Neural cell (in vitro differentiated cells): Measurements from ENCODE around the gene DPP6. TPM values are rescaled to one million over a fixed set of nuclear protein-coding genes. Genes with fewer than 3 reads are reported as not detected.
"Not testable (repeated sequence)": the region's sequence is repeated elsewhere in the genome, so short reads cannot be mapped to it uniquely, and the experiment has no call there.

Source experiments
- H2AFZ ChIP-seq: fragments of 200-600, 300-800 bp; sonication (generic), shearing (Covaris generic); 2 replicates; pipeline ENCODE4 v1.6.0; 2014; ENCODE audit warnings: low read depth, mild to moderate bottlenecking, antibody characterized with exemption, low read length, moderate library complexity
- H3F3A ChIP-seq: fragments of 200-600 bp; shearing (Covaris generic); 2 replicates; pipeline ENCODE4 v1.6.1; 2016; ENCODE audit warnings: mild to moderate bottlenecking, moderate library complexity, mixed read lengths, antibody characterized with exemption, low read length; ENCODE audit not compliant: insufficient read depth, poor library complexity, severe bottlenecking
- H3K27ac ChIP-seq: fragments of 200-600, 300-800 bp; sonication (generic), shearing (Covaris generic); 2 replicates; pipeline ENCODE4 v1.5.1; 2014; ENCODE audit warnings: mild to moderate bottlenecking, low read length, moderate library complexity
- H3K27me3 ChIP-seq: fragments of 300-800, 200-600 bp; sonication (generic), shearing (Covaris generic); 2 replicates; pipeline ENCODE4 v1.6.0; 2014; ENCODE audit warnings: mild to moderate bottlenecking, low read depth, low read length, moderate library complexity; ENCODE audit not compliant: insufficient read depth
- H3K36me3 ChIP-seq: fragments of 300-800, 200-600 bp; sonication (generic), shearing (Covaris generic); 2 replicates; pipeline ENCODE4 v1.5.1; 2014; ENCODE audit warnings: mild to moderate bottlenecking, antibody characterized with exemption, low read length, moderate library complexity; ENCODE audit not compliant: insufficient read depth
- H3K4me2 ChIP-seq: fragments of 300-800, 200-600 bp; sonication (generic), shearing (Covaris generic); 2 replicates; pipeline ENCODE4 v1.6.0; 2014; ENCODE audit warnings: mild to moderate bottlenecking, low read length
- H3K4me3 ChIP-seq: fragments of 300-800, 200-600 bp; sonication (generic), shearing (Covaris generic); 2 replicates; pipeline ENCODE4 v1.5.1; 2014; ENCODE audit warnings: mild to moderate bottlenecking, low read length, moderate library complexity
- H3K79me2 ChIP-seq: fragments of 200-600 bp; shearing (Covaris generic); replicated peaks from 2 replicates; pipeline ENCODE4 v1.6.0; 2014; ENCODE audit warnings: mild to moderate bottlenecking, low read length, moderate library complexity; ENCODE audit not compliant: insufficient read depth
- H3K9ac ChIP-seq: fragments of 300-800, 200-600 bp; sonication (generic), shearing (Covaris generic); 2 replicates; pipeline ENCODE4 v1.6.1; 2016; ENCODE audit warnings: mild to moderate bottlenecking, low read length, mixed read lengths
- H3K9me2 ChIP-seq: fragments of 200-600 bp; shearing (Covaris generic); 2 replicates; pipeline ENCODE4 v1.6.1; 2016; ENCODE audit warnings: mild to moderate bottlenecking, low read length, mixed read lengths; ENCODE audit not compliant: insufficient read depth
- H3K9me3 ChIP-seq: fragments of 200-600, 300-800 bp; sonication (generic), shearing (Covaris generic); 2 replicates; pipeline ENCODE4 v1.6.1; 2016; ENCODE audit warnings: mild to moderate bottlenecking, mixed run types, low read length, moderate library complexity, mixed read lengths
- H4K20me1 ChIP-seq: fragments of 200-600 bp; shearing (Covaris generic); 2 replicates; pipeline ENCODE4 v1.6.1; 2016; ENCODE audit warnings: mild to moderate bottlenecking, mixed run types; ENCODE audit not compliant: insufficient read depth
- EP300 ChIP-seq: fragments of 450-650 bp; conservative IDR thresholded peaks from 2 replicates; pipeline ENCODE4 v1.6.1; 2014; ENCODE audit warnings: antibody characterized with exemption, mild to moderate bottlenecking, moderate library complexity; ENCODE audit not compliant: poor library complexity, severe bottlenecking
- EZH2 ChIP-seq: fragments of 200-600, 300-800 bp; shearing (Covaris generic), sonication (generic); IDR thresholded peaks from 2 replicates; pipeline ENCODE4 v1.6.1; 2014; ENCODE audit warnings: antibody characterized with exemption, low read length, borderline replicate concordance, mild to moderate bottlenecking; ENCODE audit not compliant: insufficient read depth, poor library complexity, severe bottlenecking
- MXI1 ChIP-seq: fragments of 450-650 bp; conservative IDR thresholded peaks from 2 replicates; pipeline ENCODE4 v1.6.1; 2014; ENCODE audit warnings: antibody characterized with exemption, mild to moderate bottlenecking; ENCODE audit not compliant: poor library complexity, severe bottlenecking
- POLR2AphosphoS5 ChIP-seq: IDR thresholded peaks from 2 replicates; pipeline ENCODE4 v1.6.1; 2012
- RAD21 ChIP-seq: fragments of 450-650 bp; conservative IDR thresholded peaks from 2 replicates; pipeline ENCODE4 v1.6.1; 2014; ENCODE audit warnings: antibody characterized with exemption, mild to moderate bottlenecking, moderate library complexity
- REST ChIP-seq: IDR thresholded peaks from 2 replicates; pipeline ENCODE4 v1.6.1; 2012; ENCODE audit warnings: borderline replicate concordance
- SMC3 ChIP-seq: fragments of 450-650 bp; conservative IDR thresholded peaks from 2 replicates; pipeline ENCODE4 v1.6.1; 2014; ENCODE audit warnings: antibody characterized with exemption, mild to moderate bottlenecking, moderate library complexity; ENCODE audit not compliant: poor library complexity
- TAF1 ChIP-seq: IDR thresholded peaks from 2 replicates; pipeline ENCODE4 v1.6.1; 2012; ENCODE audit warnings: low read depth
- polyA plus RNA-seq: library from polyadenylated mRNA; depleted of rRNA; stranded (reverse); fragments of >200 nt; gene quantifications from 2 replicates; pipeline ENCODE4 v1.2.3, GENCODE V29; 2014
- TF ChIP-seq, protein P1 (sequence below): fragments of 450-650 bp; IDR thresholded peaks from 2 replicates; pipeline ENCODE4 v1.5.1; 2014; ENCODE audit warnings: antibody characterized with exemption, mild to moderate bottlenecking, moderate library complexity; ENCODE audit not compliant: poor library complexity, severe bottlenecking

The DPP6 gene
- polyA plus RNA-seq, 1 donor from 2014 or later: 20.4 TPM

DNA sequence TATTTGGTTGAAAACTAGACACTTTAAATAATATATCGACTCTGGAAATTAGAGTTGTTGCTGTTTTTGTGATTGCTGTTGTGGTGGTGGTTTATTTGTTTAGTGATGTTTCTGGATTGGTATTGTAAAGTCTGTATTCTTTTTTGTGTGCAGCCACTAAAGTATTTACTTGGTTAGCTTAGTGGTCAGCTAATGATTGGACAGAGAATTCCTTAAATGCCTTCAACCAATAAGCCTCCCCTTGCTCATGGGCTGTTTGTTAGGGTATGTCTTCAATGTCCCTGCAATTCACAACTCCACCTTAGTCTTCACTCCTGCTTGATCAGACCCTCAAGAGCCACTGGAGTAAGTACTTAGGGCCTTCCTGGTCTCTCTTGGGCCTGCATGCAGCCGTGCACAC, 879.7 kb downstream of the DPP6 start:
- H3K36me3 ChIP-seq: no peaks in the 10 kb centered on the region

GRCh38 chr7:154934353-154934952, 882.3 kb downstream of the DPP6 start:
- H3F3A ChIP-seq, H3K27me3 ChIP-seq, H2AFZ ChIP-seq, H3K36me3 ChIP-seq, H3K4me2 ChIP-seq, H3K79me2 ChIP-seq, H4K20me1 ChIP-seq, H3K9me3 ChIP-seq, H3K27ac ChIP-seq, H3K9me2 ChIP-seq, H3K9ac ChIP-seq, H3K4me3 ChIP-seq: not testable (repeated sequence)

More for the DNA sequence above, 879.7 kb downstream of the DPP6 start:
- H3K27me3 ChIP-seq: no peaks in the 10 kb centered on the region
- no peak overlapping the region for H2AFZ ChIP-seq
- no peaks in the 10 kb centered on the region for H3K79me2 ChIP-seq
- H4K20me1 ChIP-seq: no peaks in the 10 kb centered on the region
- H3K4me2 ChIP-seq: no peak overlapping the region
- H3K27ac ChIP-seq: no peak overlapping the region
- H3K9me2 ChIP-seq: no peaks in the 10 kb centered on the region
- H3K9me3 ChIP-seq: no peaks in the 10 kb centered on the region
- no peak overlapping the region for H3K4me3 ChIP-seq
- TF ChIP-seq EZH2 (no peak), RAD21 (no peak), REST (no peak)
- H3K9ac ChIP-seq: no peak overlapping the region
- no peaks in the 10 kb centered on the region for H3F3A ChIP-seq

GRCh38 chr7:154937837-154938236, 885.6 kb downstream of the DPP6 start:
- no peaks in the 10 kb centered on the region for H4K20me1 ChIP-seq
- H3K27ac ChIP-seq: no peak overlapping the region
- H3K9me3 ChIP-seq: peaks cover 3% of the 10 kb centered on the region
- no peak overlapping the region for H2AFZ ChIP-seq
- no peaks in the 10 kb centered on the region for H3K79me2 ChIP-seq
- no peaks in the 10 kb centered on the region for H3F3A ChIP-seq
- H3K4me3 ChIP-seq: no peak overlapping the region
- H3K9me2 ChIP-seq: no peaks in the 10 kb centered on the region
- TF ChIP-seq MXI1 (no peak), REST (no peak), RAD21 (no peak), EZH2 (no peak), POLR2AphosphoS5 (no peak), TAF1 (no peak), EP300 (no peak), SMC3 (no peak)
- TF ChIP-seq, protein P1, sequence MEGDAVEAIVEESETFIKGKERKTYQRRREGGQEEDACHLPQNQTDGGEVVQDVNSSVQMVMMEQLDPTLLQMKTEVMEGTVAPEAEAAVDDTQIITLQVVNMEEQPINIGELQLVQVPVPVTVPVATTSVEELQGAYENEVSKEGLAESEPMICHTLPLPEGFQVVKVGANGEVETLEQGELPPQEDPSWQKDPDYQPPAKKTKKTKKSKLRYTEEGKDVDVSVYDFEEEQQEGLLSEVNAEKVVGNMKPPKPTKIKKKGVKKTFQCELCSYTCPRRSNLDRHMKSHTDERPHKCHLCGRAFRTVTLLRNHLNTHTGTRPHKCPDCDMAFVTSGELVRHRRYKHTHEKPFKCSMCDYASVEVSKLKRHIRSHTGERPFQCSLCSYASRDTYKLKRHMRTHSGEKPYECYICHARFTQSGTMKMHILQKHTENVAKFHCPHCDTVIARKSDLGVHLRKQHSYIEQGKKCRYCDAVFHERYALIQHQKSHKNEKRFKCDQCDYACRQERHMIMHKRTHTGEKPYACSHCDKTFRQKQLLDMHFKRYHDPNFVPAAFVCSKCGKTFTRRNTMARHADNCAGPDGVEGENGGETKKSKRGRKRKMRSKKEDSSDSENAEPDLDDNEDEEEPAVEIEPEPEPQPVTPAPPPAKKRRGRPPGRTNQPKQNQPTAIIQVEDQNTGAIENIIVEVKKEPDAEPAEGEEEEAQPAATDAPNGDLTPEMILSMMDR: no peak
- H3K9ac ChIP-seq: no peak overlapping the region
- no peaks in the 10 kb centered on the region for H3K27me3 ChIP-seq
- H3K36me3 ChIP-seq: peaks cover 4% of the 10 kb centered on the region
- H3K4me2 ChIP-seq: no peak overlapping the region
